HEK293 (cell line): ENCODE data around the gene HMHB1.

Source experiments
- CTCF ChIA-PET: fragments of 350-600 bp; formaldehyde crosslinking; extraction: SDS; loops from one replicate; lab custom pipeline; 2021; ENCODE audit warnings: antibody characterized with exemption; lab: Yijun Ruan, JAX
- POLR2A ChIA-PET: fragments of 300-600 bp; formaldehyde crosslinking; extraction: SDS; loops from one replicate; lab custom pipeline; 2020; ENCODE audit warnings: antibody characterized with exemption, inconsistent platforms; lab: Yijun Ruan, JAX
- H3K27ac ChIP-seq: fragments of 200-500 bp; sonication (Bioruptor generic); 2 replicates; pipeline ENCODE4 v1.5.1; 2014; ENCODE audit warnings: low read depth, low read length, control low read depth, inconsistent platforms; ENCODE audit errors: extremely low read depth
- H3K36me3 ChIP-seq, 2 experiments: fragments of 200-500 bp in 1 of 2; sonication (Bioruptor generic) in 1 of 2; 1 replicate in 1 of 2; 2 replicates in 1 of 2; pipeline ENCODE4 v1.5.1; 2014 to 2017; ENCODE audit warnings: inconsistent platforms in 2 of 2, low read length in 2 of 2; ENCODE audit not compliant: control insufficient read depth in 2 of 2, insufficient read depth in 1 of 2
- H3K4me1 ChIP-seq: fragments of 200-500 bp; sonication (Bioruptor generic); 2 replicates; pipeline ENCODE4 v1.5.1; 2014; ENCODE audit warnings: mild to moderate bottlenecking, low read length, inconsistent platforms; ENCODE audit not compliant: control insufficient read depth, insufficient read depth
- H3K4me3 ChIP-seq: 2 replicates; pipeline ENCODE4 v1.5.1; 2011; ENCODE audit warnings: low read depth, mild to moderate bottlenecking, control low read depth, low read length, moderate library complexity
- H3K9me3 ChIP-seq: fragments of 200-500 bp; sonication (Bioruptor generic); 2 replicates; pipeline ENCODE4 v1.5.1; 2014; ENCODE audit warnings: low read depth, low read length, inconsistent platforms; ENCODE audit not compliant: control insufficient read depth, insufficient read depth
- ATF2 ChIP-seq: fragments of 450-650 bp; formaldehyde crosslinking; IDR thresholded peaks from 2 replicates; pipeline ENCODE4 v1.5.1; 2016; ENCODE audit warnings: missing biosample characterization, missing genetic modification characterization, low read depth
- BCL11A ChIP-seq: fragments of 450-650 bp; formaldehyde crosslinking; IDR thresholded peaks from 2 replicates; pipeline ENCODE4 v1.5.1; 2016; ENCODE audit warnings: low read depth, missing biosample characterization, missing genetic modification characterization
- HOXA7 ChIP-seq: sonication (generic); formaldehyde crosslinking; IDR thresholded peaks from 2 replicates; pipeline ENCODE4 v1.8.1; 2022; ENCODE audit warnings: missing genetic modification reagents, borderline replicate concordance
- INSM2 ChIP-seq: fragments of 450-650 bp; formaldehyde crosslinking; IDR thresholded peaks from 2 replicates; pipeline ENCODE4 v1.5.1; 2016; ENCODE audit warnings: missing biosample characterization, missing genetic modification characterization
- SP2 ChIP-seq: fragments of 450-650 bp; formaldehyde crosslinking; IDR thresholded peaks from 2 replicates; pipeline ENCODE4 v1.5.1; 2016; ENCODE audit warnings: missing biosample characterization, missing genetic modification characterization
- TSHZ1 ChIP-seq: fragments of 450-650 bp; formaldehyde crosslinking; IDR thresholded peaks from 2 replicates; pipeline ENCODE4 v1.5.1; 2016; ENCODE audit warnings: missing biosample characterization, missing genetic modification characterization, borderline replicate concordance
- ZBTB17 ChIP-seq: fragments of 450-650 bp; formaldehyde crosslinking; IDR thresholded peaks from 2 replicates; pipeline ENCODE4 v1.5.1; 2016; ENCODE audit warnings: missing biosample characterization, missing genetic modification characterization
- ZBTB21 ChIP-seq: fragments of 450-650 bp; formaldehyde crosslinking; IDR thresholded peaks from 2 replicates; pipeline ENCODE4 v1.5.1; 2017; ENCODE audit warnings: missing biosample characterization, missing genetic modification characterization
- ZNF114 ChIP-seq: fragments of 450-650 bp; formaldehyde crosslinking; IDR thresholded peaks from 2 replicates; pipeline ENCODE4 v1.5.0; 2017; ENCODE audit warnings: missing biosample characterization, missing genetic modification characterization
- ZNF146 ChIP-seq: fragments of 450-650 bp; formaldehyde crosslinking; IDR thresholded peaks from 2 replicates; pipeline ENCODE4 v1.5.1; 2016; ENCODE audit warnings: missing biosample characterization, missing genetic modification characterization
- ZNF155 ChIP-seq: fragments of 450-650 bp; formaldehyde crosslinking; IDR thresholded peaks from 2 replicates; pipeline ENCODE4 v1.5.1; 2016; ENCODE audit warnings: missing biosample characterization, missing genetic modification characterization
- ZNF335 ChIP-seq: fragments of 450-650 bp; formaldehyde crosslinking; conservative IDR thresholded peaks from 2 replicates; pipeline ENCODE4 v1.5.1; 2016; ENCODE audit warnings: missing biosample characterization, missing genetic modification characterization
- ZNF426 ChIP-seq: fragments of 450-650 bp; formaldehyde crosslinking; IDR thresholded peaks from 2 replicates; pipeline ENCODE4 v1.5.1; 2017; ENCODE audit warnings: missing biosample characterization, missing genetic modification characterization, mild to moderate bottlenecking, inconsistent platforms, moderate library complexity
- ZNF433 ChIP-seq: fragments of 450-650 bp; formaldehyde crosslinking; IDR thresholded peaks from 2 replicates; pipeline ENCODE4 v1.5.1; 2016; ENCODE audit warnings: missing biosample characterization, missing genetic modification characterization, low read depth
- ZNF558 ChIP-seq: fragments of 450-650 bp; formaldehyde crosslinking; IDR thresholded peaks from 2 replicates; pipeline ENCODE4 v1.5.1; 2016; ENCODE audit warnings: missing biosample characterization, missing genetic modification characterization
- ZNF610 ChIP-seq: fragments of 450-650 bp; formaldehyde crosslinking; IDR thresholded peaks from 2 replicates; pipeline ENCODE4 v1.5.1; 2016; ENCODE audit warnings: missing biosample characterization, missing genetic modification characterization, borderline replicate concordance
- ZNF664 ChIP-seq: fragments of 450-650 bp; formaldehyde crosslinking; IDR thresholded peaks from 2 replicates; pipeline ENCODE4 v1.5.1; 2016; ENCODE audit warnings: missing biosample characterization, missing genetic modification characterization
- ZNF704 ChIP-seq: fragments of 450-650 bp; formaldehyde crosslinking; IDR thresholded peaks from 2 replicates; pipeline ENCODE4 v1.5.1; 2016; ENCODE audit warnings: missing biosample characterization, missing genetic modification characterization
- ZXDB ChIP-seq: fragments of 450-650 bp; formaldehyde crosslinking; IDR thresholded peaks from 2 replicates; pipeline ENCODE4 v1.5.1; 2016; ENCODE audit warnings: missing biosample characterization, missing genetic modification characterization

Gene HMHB1

GRCh38 chr5:143779506-143779905, 32.5 kb upstream of the HMHB1 start (continued):
- TF ChIP-seq INSM2, result no peak
- no peak for TF ChIP-seq SP2

GRCh38 chr5:143781993-143782520, 29.9 kb upstream of the HMHB1 start:
- no peak overlapping the region for H3K27ac ChIP-seq
- H3K4me1 ChIP-seq, result no peaks in the 10 kb centered on the region
- CTCF ChIA-PET, result interaction anchor here (0.6 kb wide), 2 partner anchors 238 to 856 kb away, joined by 3 read pairs; no protein-coding TSS in a partner anchor

GRCh38 chr5:143782588-143783386, 29.2 kb upstream of the HMHB1 start:
- no peak overlapping the region for H3K27ac ChIP-seq

More at GRCh38 chr5:143781993-143782520, 29.9 kb upstream of the HMHB1 start:
- Histone ChIP-seq H3K9me3 (no peaks in the 10 kb centered on the region), H3K36me3 (no peaks in the 10 kb centered on the region), H3K4me3 (no peak overlapping the region)
- POLR2A ChIA-PET, result no interaction called here
- no peak for TF ChIP-seq ZNF664 (tag by site-specific recombination)
- TF ChIP-seq BCL11A, result no peak

GRCh38 chr5:143788401-143788800, 23.6 kb upstream of the HMHB1 start:
- Histone ChIP-seq H3K36me3 (no peaks in the 10 kb centered on the region), H3K4me3 (no peak overlapping the region), H3K27ac (no peak overlapping the region), H3K9me3 (no peaks in the 10 kb centered on the region), H3K4me1 (no peaks in the 10 kb centered on the region; the same call in 1 of the 2 replicates)
- POLR2A ChIA-PET, result no interaction called here
- CTCF ChIA-PET, result interaction anchor here (0.7 kb wide), 1 partner anchor 518 kb away, joined by 4 read pairs; no protein-coding TSS in a partner anchor
- TF ChIP-seq ZNF426 (tag by site-specific recombination) (no peak), ZNF433 (tag by site-specific recombination) (no peak), HOXA7 (CRISPR knock-in tag) (no peak), ZNF610 (tag by site-specific recombination) (no peak), ZNF558 (tag by site-specific recombination) (no peak), TSHZ1 (tag by site-specific recombination) (no peak), ZNF114 (tag by site-specific recombination) (no peak), ZNF155 (tag by site-specific recombination) (no peak), ZNF146 (tag by site-specific recombination) (no peak), ZBTB17 (no peak), ZXDB (tag by site-specific recombination) (no peak), ATF2 (tag by site-specific recombination) (no peak), ZBTB21 (tag by site-specific recombination) (no peak)

More at GRCh38 chr5:143782588-143783386, 29.2 kb upstream of the HMHB1 start:
- Histone ChIP-seq H3K9me3 (no peaks in the 10 kb centered on the region), H3K36me3 (no peaks in the 10 kb centered on the region), H3K4me3 (no peak overlapping the region), H3K4me1 (no peaks in the 10 kb centered on the region)
- ChIA-PET POLR2A (no interaction called here), CTCF (interaction anchor here (0.6 kb wide), 1 partner anchor 857 kb away, joined by 3 read pairs; no protein-coding TSS in a partner anchor)
- TF ChIP-seq ZNF335 (tag by site-specific recombination) (peak; percentile 16; the same call in 1 of the 2 replicates), ZNF704 (tag by site-specific recombination) (no peak)
